HG02642 (cell line): ENCODE measurements around the gene SPATA4.

Experiments used
- ATAC-seq: cut with Tn5 transposase; IDR thresholded peaks from one replicate; pipeline ENCODE4 v1.9.1; 2021; ENCODE audit warnings: mild to moderate bottlenecking; ENCODE audit not compliant: unreplicated experiment, poor library complexity

SPATA4 gene

DNA sequence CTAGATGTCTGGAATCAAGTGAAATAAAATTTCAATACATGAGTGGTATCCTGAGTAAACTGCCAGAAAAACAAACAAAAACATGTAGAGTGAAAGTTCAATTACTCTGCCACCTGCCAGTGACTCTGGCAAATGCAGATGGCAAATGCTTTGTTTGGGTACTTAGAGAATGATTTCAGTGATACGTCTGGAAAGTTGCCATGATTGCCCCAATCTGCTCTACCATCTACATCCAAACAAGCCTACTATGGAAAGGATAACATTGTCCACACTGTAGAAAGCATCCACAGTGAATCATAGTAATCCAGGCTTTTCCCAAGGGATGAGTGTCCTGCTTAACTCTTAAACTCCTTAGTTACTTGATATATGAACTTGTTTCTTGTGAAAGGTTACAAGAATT is 3.4 kb downstream of the SPATA4 start:
- ATAC-seq: no peak

DNA sequence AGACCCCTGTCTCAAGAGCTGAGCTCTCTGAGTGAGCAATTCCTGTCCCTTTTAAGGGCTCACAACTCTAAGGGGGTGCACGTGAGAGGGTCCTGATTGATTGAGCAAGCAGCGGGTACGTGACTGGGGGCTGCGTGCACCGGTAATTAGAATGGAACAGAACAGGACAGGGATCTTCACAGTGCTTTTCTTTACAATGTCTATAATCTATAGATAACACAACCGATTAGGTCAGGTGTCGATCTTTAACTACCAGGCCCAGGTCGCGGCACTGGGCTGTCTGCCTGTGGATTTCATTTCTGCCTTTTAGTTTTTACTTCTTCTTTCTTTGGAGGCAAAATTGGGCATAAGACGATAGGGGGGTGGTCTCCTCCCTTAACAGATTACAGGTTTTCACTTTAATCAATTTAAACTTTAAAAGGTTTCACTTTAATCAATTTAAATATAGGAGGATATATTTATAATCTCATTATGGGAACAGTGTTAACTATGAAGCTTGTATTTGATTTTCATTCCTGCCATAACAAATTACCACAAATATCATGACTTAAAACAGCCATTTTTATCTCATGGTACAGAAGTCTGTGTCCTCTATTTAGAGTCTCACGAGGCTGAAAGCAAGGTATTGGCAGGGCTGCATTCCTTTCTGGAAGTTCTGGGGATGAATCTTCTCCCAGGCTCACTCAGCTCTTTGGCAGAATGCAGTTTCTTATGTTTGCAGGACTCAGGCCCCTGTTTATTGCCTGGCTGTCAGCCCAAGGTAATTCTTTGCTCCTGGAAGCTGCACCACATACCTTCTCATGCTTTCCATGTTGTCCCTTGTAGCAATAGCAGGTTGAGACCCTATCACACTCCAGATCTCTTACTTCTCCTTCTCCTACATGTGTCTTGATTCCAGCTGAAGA is 5.2 kb downstream of the SPATA4 start:
- ATAC-seq: no peak

DNA sequence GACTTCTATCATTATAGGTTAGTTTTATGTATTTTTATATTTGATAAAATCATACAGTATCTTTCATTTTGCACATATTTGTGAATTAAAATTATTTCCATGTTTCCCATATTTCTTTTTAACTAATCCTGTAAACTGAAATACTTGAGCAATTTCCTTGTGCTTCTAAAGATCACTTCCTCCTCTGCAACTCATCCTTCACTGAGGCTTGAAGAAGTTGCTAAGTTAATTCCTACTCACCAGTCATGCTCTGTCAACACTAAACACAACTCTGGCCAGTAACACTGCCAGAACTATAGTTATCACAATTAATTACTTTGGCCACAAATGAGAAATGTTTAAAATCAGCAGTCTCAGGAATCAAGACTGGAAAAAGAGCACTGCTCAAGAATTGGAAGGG is 6.7 kb downstream of the SPATA4 start:
- no peak for ATAC-seq

DNA sequence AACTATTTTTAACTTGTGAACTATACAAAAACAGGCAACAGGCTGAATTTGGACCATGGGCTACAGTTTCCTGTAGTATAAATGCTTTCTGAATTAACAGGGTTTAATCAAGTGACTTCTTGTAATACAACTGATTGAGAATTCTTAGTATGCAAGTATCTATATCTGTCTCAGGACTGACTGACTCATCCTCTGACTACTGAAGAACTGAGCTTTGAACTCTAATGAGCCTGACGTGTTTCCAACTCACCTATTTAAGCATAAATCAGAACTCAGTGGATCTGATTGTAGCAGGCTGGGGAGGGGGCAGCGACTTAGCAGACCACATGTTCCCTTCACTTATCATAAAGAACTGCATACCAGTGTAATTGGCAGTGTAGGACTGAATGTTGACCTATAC is 7.8 kb downstream of the SPATA4 start:
- no peak for ATAC-seq

DNA sequence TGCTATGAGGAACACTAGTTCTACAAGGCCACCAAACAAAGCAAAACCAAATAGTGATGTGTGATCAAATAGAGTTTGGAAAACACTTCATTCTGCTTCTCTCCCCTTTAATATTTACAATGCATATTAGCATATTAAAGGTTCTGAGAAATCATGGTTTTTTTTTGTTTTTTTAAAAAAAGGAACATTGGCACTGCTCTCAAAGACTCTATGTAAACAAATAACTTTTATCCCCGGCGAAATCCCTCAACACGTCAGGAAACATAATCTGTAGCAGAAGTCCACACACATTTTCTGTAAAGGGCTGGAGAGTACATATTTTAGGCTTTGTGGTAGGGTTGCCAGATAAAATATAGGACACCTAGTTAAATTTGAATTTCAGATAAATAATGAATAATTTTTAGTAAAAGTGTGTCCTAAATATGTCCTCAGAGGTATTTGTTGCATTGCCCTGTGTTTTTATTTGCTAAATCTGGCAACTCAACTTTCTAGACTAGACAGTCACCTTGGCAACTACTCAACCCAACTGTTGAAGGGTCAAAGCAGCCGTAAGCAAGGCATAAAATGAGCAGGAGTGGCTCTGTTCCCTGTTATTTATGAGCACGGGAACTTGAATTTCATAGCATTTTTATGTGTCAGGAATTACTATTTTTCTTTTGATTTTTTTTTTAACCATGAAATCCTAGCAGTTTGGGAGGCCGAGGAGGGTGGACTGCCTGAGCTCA is 8.6 kb downstream of the SPATA4 start:
- no peak for ATAC-seq

DNA sequence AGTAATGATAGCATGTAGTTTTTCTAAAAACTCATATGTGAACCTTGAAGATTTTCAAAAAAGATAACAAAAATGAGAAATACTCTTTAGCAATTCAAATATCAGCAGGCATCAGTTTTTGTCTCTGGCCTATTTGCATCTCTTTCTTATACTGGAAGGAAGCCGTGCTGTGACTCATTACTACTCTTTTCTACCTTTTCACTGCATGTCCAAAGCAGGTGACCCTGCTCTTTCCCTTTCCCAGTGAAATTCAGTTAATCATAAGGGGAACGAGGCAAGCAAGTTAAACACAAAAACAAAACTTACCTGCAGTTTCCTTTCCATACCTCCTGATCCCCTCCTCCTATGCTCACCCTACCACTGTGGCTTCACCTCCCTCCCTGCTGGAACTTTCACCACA is 9.3 kb downstream of the SPATA4 start:
- ATAC-seq: no peak

DNA sequence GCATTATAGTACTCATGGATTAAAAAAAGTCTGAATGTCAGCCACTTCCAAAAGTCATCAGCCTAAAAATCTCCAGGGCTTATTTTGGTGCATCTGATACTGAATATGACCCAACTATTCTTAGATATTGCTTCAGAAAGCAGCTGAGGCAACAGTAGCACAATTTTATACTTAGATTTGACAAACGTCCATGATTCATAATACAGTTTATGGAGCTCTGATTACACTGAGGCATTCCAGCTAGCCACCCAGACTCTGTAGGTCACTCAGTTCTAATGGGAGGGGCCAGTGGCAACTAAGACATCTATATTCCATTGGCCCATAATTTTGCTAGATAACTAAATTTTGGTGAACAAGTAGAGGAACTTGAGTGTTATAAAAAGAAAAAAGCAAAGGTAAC is 10.3 kb downstream of the SPATA4 start:
- ATAC-seq: no peak

DNA sequence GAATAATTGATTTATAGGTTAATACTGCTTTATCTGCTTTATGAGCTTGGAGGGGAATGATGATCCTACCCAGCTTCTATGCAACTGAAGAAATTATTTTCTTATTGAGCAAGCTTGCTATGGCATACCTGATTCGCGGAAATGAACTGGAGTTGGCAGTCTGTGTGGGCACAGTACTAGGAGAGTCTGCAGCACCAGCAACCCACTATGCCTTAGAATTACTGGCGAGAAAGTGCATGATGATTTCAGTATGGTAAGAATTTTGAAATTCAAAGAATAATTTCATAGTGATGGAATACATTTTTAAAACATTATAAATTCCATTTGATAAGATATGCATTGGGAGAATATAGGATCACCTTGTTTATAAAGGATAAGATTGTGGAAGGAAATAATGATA is 32.3 kb downstream of the SPATA4 start:
- no peak for ATAC-seq

DNA sequence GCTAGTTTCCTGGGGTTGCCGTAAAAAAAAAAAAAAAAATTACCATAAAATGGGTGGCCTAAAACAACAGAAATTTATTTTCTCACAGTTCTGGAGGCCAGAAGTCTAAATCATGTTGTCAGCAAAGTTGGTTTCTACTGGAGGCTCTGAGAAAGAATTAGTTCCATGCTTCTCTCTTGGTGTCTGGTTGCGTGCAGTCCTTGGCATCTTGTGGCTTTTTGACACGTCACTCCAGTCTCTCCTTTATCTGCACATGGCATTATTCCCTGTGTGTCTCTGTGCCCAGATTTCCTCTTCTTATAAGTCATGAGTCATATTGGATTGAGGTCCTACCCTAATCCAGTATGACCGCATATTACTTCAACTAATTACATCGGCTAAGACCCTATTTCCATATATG is 38.7 kb downstream of the SPATA4 start:
- ATAC-seq: no peak

DNA sequence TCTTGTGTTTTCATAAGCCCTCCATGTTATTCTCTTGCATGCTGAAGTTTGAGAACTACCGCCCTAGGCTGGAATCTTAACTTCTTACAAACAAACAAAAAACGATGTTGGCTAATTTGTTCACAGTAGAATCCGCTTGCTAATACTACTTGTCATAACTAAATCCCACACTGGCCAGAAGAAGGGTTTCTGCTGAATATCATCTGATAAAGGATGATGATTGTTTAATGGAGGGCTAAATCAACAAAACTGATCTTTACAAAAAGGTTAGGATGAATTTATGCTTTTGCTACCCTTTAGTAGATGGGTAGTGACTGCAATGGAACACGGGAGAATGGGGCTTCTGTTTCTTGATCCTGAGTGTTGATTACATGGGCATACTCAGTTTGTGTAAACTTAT is 42.3 kb downstream of the SPATA4 start:
- no peak for ATAC-seq

DNA sequence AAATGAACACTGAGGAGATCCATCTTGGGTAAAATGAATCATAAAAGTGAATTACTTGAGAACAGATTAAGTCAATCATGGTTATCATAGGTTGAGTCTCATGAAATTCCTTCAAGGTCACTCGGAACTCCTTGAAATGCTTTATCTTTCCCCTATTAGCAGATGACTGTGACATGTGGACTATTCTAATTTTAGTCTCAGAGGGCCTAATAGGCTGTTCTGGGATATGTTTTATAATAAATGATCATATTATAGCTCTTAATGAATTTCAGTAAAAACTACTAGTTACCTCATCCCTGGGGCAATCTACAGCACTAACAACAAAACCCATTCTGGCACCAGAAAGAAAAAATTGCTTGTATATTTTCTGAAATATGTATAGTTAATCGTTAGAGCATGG is 44.7 kb downstream of the SPATA4 start:
- no peak for ATAC-seq

DNA sequence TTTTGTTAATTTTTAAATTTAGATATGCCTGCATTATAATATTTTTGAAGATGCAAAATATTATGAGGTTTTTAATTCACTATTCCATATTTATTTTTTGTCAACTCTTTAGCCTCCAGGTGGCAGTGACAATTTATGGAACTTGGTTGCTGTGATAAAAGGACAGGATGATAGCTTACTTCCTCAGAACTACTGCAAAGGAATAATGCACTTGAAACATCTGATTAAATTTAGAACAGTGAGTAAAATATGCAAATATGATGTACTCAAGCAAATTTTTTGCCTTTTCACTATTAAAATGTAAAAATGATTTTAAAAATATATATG is 45.1 kb downstream of the SPATA4 start:
- no peak for ATAC-seq

DNA sequence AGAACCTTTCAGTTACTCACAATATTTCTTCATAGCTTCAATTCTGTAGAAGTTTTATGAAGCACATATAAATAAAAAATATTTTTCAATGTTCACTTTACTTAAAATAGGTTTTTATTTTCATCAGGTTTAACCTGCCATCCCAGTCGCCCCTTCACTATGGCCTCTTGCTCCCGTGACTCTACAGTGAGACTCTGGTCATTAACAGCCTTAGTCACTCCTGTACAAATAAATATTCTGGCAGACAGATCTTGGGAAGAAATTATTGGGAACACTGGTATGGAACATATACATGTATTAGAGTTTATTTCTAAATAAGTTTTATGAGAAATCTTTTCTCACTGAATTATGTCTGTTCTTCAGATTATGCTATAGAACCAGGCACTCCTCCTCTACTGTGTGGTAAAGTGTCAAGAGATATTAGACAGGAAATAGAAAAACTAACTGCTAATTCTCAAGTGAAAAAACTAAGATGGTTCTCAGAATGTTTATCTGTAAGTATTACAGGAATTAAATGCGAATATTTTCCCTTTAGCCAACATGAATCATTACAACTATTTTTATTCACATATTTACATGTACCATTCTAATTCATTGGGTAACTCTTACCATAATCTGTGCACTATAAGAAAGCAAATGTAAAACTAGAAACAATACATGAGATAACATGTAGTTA is 45.6 kb downstream of the SPATA4 start:
- ATAC-seq: no peak

DNA sequence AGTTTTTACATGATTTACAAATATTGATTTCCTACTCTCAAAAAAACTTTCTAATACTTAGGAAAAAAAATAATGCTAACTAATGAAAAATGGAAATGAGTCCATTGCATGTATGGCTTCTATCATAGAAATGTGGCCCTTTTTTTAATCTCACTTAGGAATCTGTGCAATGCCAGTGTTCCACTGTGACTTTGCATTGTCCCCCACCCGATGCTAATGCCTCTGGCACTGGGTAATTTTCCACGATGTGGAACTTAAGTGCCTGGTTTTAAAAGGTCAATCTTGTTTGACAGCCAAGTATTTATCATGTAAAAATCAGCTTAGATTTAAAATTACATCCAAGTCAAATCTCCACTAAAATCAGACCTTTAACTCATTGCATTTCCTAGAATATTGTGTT is 53.1 kb downstream of the SPATA4 start:
- no peak for ATAC-seq

DNA sequence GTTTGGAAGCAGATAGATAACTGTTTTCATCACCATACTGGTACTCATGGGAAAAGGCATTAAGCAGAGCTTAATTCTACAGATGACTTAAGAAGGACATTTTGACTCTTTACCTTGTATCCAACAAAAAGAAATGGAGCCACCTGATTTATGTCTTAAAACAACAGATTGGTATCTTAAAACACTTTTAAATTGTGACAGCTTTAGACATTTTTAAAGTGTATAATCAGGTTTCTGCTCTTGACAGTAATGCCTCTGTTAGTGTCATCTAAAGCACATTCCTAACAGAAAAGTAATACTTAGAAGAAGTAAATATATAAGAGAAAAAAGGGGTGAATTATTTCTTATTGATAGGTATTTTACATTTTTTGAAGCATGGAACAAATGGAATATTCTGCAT is 55.9 kb downstream of the SPATA4 start:
- no peak for ATAC-seq

DNA sequence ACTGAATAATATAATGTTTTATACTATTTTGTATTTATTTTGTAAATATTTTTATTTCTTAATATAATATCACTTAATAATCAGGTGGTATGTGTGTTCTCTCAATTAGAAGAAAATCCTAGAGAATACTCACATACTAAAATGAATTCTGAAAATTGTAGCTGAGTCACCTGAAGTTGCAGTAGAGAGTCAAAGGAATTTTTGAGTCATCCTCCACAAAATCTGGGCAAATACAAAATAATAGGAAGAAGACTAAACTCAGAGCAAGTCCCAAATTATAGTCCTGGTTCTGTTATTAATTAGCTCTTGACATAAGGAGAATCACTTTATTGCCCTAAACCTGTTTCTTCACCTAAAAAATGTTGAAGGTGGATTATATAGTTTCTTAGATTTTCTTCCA is 57.8 kb downstream of the SPATA4 start:
- no peak for ATAC-seq

DNA sequence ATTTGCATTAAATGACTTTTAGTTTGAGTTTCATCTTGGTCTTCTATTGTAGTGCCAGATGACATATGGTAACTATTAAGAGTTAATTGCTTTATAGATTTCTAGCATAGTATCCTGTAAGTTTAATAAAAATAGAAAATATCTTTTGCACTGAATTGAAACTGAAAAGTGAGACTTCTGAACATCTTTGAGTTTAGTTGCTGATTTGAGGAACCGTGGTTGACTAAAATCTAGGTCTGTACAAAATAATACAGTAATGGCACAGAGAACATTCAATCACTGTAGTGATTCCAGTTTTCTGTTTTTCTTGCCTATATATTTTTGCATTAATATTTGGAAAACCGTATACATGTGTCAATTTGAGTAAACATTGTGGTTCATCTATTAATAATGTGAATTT is 60.7 kb downstream of the SPATA4 start:
- no peak for ATAC-seq
